Colonic mucosa (tissue), 4 donors: ENCODE results near the gene GALNT18. TPM values are rescaled to one million over a fixed set of nuclear protein-coding genes. Genes with fewer than 3 reads are reported as not detected.

Source experiments
- DNase-seq: peaks from one replicate; pipeline ENCODE4 v3.0.0-alpha.2; 2020
- H3K27ac ChIP-seq: fragments of 200-600 bp; one replicate; pipeline ENCODE4 v1.8.0; 2021
- H3K27me3 ChIP-seq: fragments of 200-600 bp; one replicate; pipeline ENCODE4 v1.8.0; 2021
- H3K36me3 ChIP-seq: fragments of 200-600 bp; one replicate; pipeline ENCODE4 v1.8.0; 2021
- H3K4me1 ChIP-seq: fragments of 200-600 bp; one replicate; pipeline ENCODE4 v1.8.0; 2021; ENCODE audit warnings: mild to moderate bottlenecking
- H3K4me3 ChIP-seq: fragments of 200-600 bp; one replicate; pipeline ENCODE4 v1.8.0; 2021
- H3K9ac ChIP-seq, 2 donors: one replicate each; pipeline ENCODE4 v1.7.0; 2013; ENCODE audit warnings: control low read depth in 2 of 2, low read depth in 2 of 2, low read length in 2 of 2
- H3K9me3 ChIP-seq: fragments of 200-600 bp; one replicate; pipeline ENCODE4 v1.8.0; 2021
- CTCF ChIP-seq: fragments of 200-600 bp; IDR thresholded peaks from one replicate; pipeline ENCODE4 v1.8.0; 2022; ENCODE audit warnings: antibody characterized with exemption, mild to moderate bottlenecking
- intact Hi-C: fragments of 100-400 bp; cut with DNase I; formaldehyde crosslinking; loops from one replicate; pipeline ENCODE4 v1.14.1; 2022
- total RNA-seq, 2 donors: library from RNA; stranded (reverse); fragmentation: NEBNext Ultra II Directional in 1 of 2; extraction: Animal tissue kit (Norgen Biotek cat#: 25700) in 1 of 2; gene quantifications; one replicate each; pipeline ENCODE4 v1.2.1, GENCODE V29; 2021
- donor health status: healthy.
- donor health status: DM: no; HTN: no; CAD: no.
- donor health status: DM: no; HTN: no; CAD: no.

The GALNT18 gene
- total RNA-seq, 2 donors from 2014 or later = 3.6 to 8.3 TPM

- Histone ChIP-seq H3K27ac (no peak overlapping the region), H3K4me3 (no peak overlapping the region), H3K9ac (no peak overlapping the region)
These were observed 69.2 kb downstream of the GALNT18 start for GRCh38 chr11:11552529-11553087.

GRCh38 chr11:11550534-11550933 lies 71.3 kb downstream of the GALNT18 start:
- no peaks in the 10 kb centered on the region for H3K36me3 ChIP-seq
- no peak for TF ChIP-seq CTCF
- intact Hi-C loops = no loop called here
- H3K9me3 ChIP-seq = no peaks in the 10 kb centered on the region
- H3K27me3 ChIP-seq = no peaks in the 10 kb centered on the region
- no peak overlapping the region for H3K9ac ChIP-seq
- no peaks in the 10 kb centered on the region for H3K4me1 ChIP-seq
- H3K27ac ChIP-seq = no peak overlapping the region
- no peak overlapping the region for H3K4me3 ChIP-seq
- no peak for DNase-seq

More at GRCh38 chr11:11552529-11553087, 69.2 kb downstream of the GALNT18 start:
- no peak for DNase-seq
- no peak for TF ChIP-seq CTCF
- no peaks in the 10 kb centered on the region for H3K4me1 ChIP-seq
- H3K9me3 ChIP-seq = no peaks in the 10 kb centered on the region
- intact Hi-C loops = no loop called here
- no peaks in the 10 kb centered on the region for H3K27me3 ChIP-seq
- H3K36me3 ChIP-seq = no peaks in the 10 kb centered on the region

- no peak for TF ChIP-seq CTCF
- intact Hi-C loops = no loop called here
These were observed 76.2 kb downstream of the GALNT18 start for GRCh38 chr11:11545285-11546275.

GRCh38 chr11:11543656-11544055 lies 78.1 kb downstream of the GALNT18 start:
- H3K27ac ChIP-seq = no peak overlapping the region
- no peak overlapping the region for H3K4me3 ChIP-seq
- no peak overlapping the region for H3K9ac ChIP-seq
- no peak for TF ChIP-seq CTCF
- no peaks in the 10 kb centered on the region for H3K4me1 ChIP-seq
- intact Hi-C loops = no loop called here
- no peaks in the 10 kb centered on the region for H3K36me3 ChIP-seq
- no peaks in the 10 kb centered on the region for H3K27me3 ChIP-seq
- no peak for DNase-seq
- no peaks in the 10 kb centered on the region for H3K9me3 ChIP-seq

More at GRCh38 chr11:11545285-11546275, 76.2 kb downstream of the GALNT18 start:
- H3K4me3 ChIP-seq = no peak overlapping the region
- no peaks in the 10 kb centered on the region for H3K27me3 ChIP-seq
- no peak overlapping the region for H3K27ac ChIP-seq
- H3K9me3 ChIP-seq = no peaks in the 10 kb centered on the region
- no peak overlapping the region for H3K9ac ChIP-seq
- DNase-seq = no peak
- no peaks in the 10 kb centered on the region for H3K4me1 ChIP-seq
- H3K36me3 ChIP-seq = no peaks in the 10 kb centered on the region

GRCh38 chr11:11540157-11540556 lies 81.6 kb downstream of the GALNT18 start:
- no peak for TF ChIP-seq CTCF
- H3K9me3 ChIP-seq = no peaks in the 10 kb centered on the region
- DNase-seq = no peak
- no peak overlapping the region for H3K27ac ChIP-seq
- no peaks in the 10 kb centered on the region for H3K4me1 ChIP-seq
- intact Hi-C loops = no loop called here
- H3K27me3 ChIP-seq = no peaks in the 10 kb centered on the region
- no peaks in the 10 kb centered on the region for H3K36me3 ChIP-seq
- no peak overlapping the region for H3K9ac ChIP-seq
- no peak overlapping the region for H3K4me3 ChIP-seq
